ENCODE measurements around the gene ZNF664. TPM values are rescaled to one million over a fixed set of nuclear protein-coding genes. Genes with fewer than 3 reads are reported as not detected.

Gene ZNF664
- total RNA-seq, 2 donors from 2014 or later: 53.1 to 56.2 TPM

GRCh38 chr12:124019115-124019514 is 46.1 kb downstream of the ZNF664 start:
- H3K36me3 ChIP-seq: no peaks in the 10 kb centered on the region
- H3K4me3 ChIP-seq: no peak overlapping the region
- no peaks in the 10 kb centered on the region for H3K27me3 ChIP-seq
- TF ChIP-seq CTCF (IDR thresholded peaks at IDR 0.05): no peak
- H3K9me3 ChIP-seq: no peaks in the 10 kb centered on the region
- no peak overlapping the region for H3K27ac ChIP-seq
- H3K4me1 ChIP-seq: peaks cover 0 to 6% of the 10 kb centered on the region in 2 donors
- DNase-seq (ENCODE audit: low spot score): no peak

GRCh38 chr12:124020514-124020949 is 47.5 kb downstream of the ZNF664 start:
- Histone ChIP-seq H3K4me1 (peaks cover 0 to 5% of the 10 kb centered on the region in 2 donors), H3K27ac (no peak overlapping the region), H3K36me3 (no peaks in the 10 kb centered on the region), H3K4me3 (no peak overlapping the region), H3K9me3 (no peaks in the 10 kb centered on the region), H3K27me3 (no peaks in the 10 kb centered on the region)
- no peak for DNase-seq (ENCODE audit: low spot score)
- TF ChIP-seq CTCF (IDR thresholded peaks at IDR 0.05): no peak

DNA sequence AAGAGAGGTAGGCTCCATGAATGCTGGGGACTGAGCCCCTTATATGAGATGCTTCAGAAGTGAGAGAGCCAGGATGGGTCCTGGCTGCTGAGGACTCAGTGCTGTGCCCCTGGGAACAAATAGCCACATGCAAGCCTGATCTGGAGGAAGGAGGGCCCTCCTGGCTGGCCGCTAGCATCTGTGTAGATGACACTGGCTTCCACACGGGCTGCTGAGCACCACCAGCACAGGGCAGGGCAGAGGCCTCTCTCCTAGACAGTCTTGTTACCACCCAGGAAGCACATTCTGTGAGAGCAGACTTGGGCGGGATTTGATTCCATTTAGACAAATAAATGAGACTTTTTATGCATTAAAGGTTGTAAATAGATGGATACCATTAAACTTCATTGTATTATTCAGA is 48.0 kb downstream of the ZNF664 start:
- Histone ChIP-seq H3K9me3 (no peaks in the 10 kb centered on the region), H3K4me3 (no peak overlapping the region), H3K36me3 (no peaks in the 10 kb centered on the region), H3K27me3 (no peaks in the 10 kb centered on the region), H3K4me1 (peaks cover 0 to under 1% of the 10 kb centered on the region in 2 donors), H3K27ac (no peak overlapping the region)
- DNase-seq (ENCODE audit: low spot score): no peak
- TF ChIP-seq CTCF (IDR thresholded peaks at IDR 0.05): no peak

GRCh38 chr12:124022161-124022560 is 49.1 kb downstream of the ZNF664 start:
- Histone ChIP-seq H3K36me3 (no peaks in the 10 kb centered on the region), H3K4me1 (peaks cover 0 to 9% of the 10 kb centered on the region in 2 donors), H3K9me3 (no peaks in the 10 kb centered on the region), H3K27ac (no peak overlapping the region), H3K27me3 (no peaks in the 10 kb centered on the region), H3K4me3 (no peak overlapping the region)
- no peak for DNase-seq (ENCODE audit: low spot score)
- TF ChIP-seq CTCF (IDR thresholded peaks at IDR 0.05): no peak

DNA sequence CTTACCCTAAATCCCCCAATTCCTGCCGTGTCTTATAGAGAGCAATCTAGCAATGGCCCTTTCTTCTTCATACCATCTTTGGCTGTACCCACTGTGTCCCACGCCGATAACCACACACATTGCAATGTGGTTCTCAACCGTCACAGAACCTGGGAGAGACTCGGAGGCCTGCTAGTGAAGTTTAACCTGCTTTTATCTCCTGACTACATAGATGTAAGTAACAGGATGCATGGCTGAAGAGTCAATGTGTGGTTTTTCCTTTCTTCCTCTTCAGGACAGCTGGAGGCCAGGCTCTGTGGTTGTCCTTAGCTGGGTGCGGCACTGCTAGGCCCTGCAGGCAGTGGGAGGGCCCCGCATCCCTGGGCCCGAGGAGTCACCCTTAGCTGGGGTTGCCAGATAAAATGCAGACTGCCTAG is 51.3 kb downstream of the ZNF664 start:
- DNase-seq (ENCODE audit: low spot score): no peak
- H3K27me3 ChIP-seq: no peaks in the 10 kb centered on the region
- no peaks in the 10 kb centered on the region for H3K9me3 ChIP-seq
- no peak overlapping the region for H3K4me3 ChIP-seq
- H3K27ac ChIP-seq: no peak overlapping the region
- peaks cover 0 to 19% of the 10 kb centered on the region in 2 donors for H3K4me1 ChIP-seq
- no peaks in the 10 kb centered on the region for H3K36me3 ChIP-seq
- TF ChIP-seq CTCF (IDR thresholded peaks at IDR 0.05): no peak

GRCh38 chr12:124024776-124025175 is 51.8 kb downstream of the ZNF664 start:
- Histone ChIP-seq H3K4me3 (no peak overlapping the region), H3K4me1 (peaks cover 0 to 19% of the 10 kb centered on the region in 2 donors), H3K9me3 (no peaks in the 10 kb centered on the region), H3K27ac (no peak overlapping the region), H3K27me3 (no peaks in the 10 kb centered on the region), H3K36me3 (no peaks in the 10 kb centered on the region)
- DNase-seq (ENCODE audit: low spot score): no peak
- TF ChIP-seq CTCF (IDR thresholded peaks at IDR 0.05): no peak

All from right atrium auricular region (tissue), 2 donors.